ENCODE measurements around the gene USHBP1. TPM values are rescaled to one million over a fixed set of nuclear protein-coding genes. Genes with fewer than 3 reads are reported as not detected.

USHBP1 gene
- total RNA-seq, 1 experiment from 2014 or later = not detected

- intact Hi-C loops (cut with micrococcal nuclease; ENCODE audit: unreplicated experiment) (no loop called here), in situ Hi-C loops (cut with HindIII; ENCODE audit: low pct_unique_long_range_greater_than_20kb, low sequenced_read_pairs) (no loop called here)
- H3K4me1 ChIP-seq (ENCODE audit: control insufficient read depth, insufficient read depth, low read length) = peaks cover 31% of the 10 kb centered on the region
- no TSS peak for BruUV-seq (replicated peaks)
- POLR2A ChIA-PET = interaction anchor here (0.6 kb wide), 1 partner anchor 184 kb away, joined by 3 read pairs; no protein-coding TSS in a partner anchor
- TF ChIP-seq POLR2AphosphoS5 (IDR thresholded peaks at IDR 0.05; ENCODE audit: low read depth, low read length) (peak; percentile 53; the same call in 1 of the 2 replicates), TCF7L2 (IDR thresholded peaks at IDR 0.05; ENCODE audit: low read depth, low read length) (no peak)
- H3K9me3 ChIP-seq (ENCODE audit: control insufficient read depth, insufficient read depth, low read depth, low read length) = no peaks in the 10 kb centered on the region
- peak; percentile 68 for ATAC-seq
- peak overlapping the region; percentile 57 to 80 for H3K4me3 ChIP-seq (ENCODE audit: low read depth in 2 of 2, low read length in 2 of 2)
- peak overlapping the region; percentile 92 for H3K27ac ChIP-seq (ENCODE audit: low read length)
- DNase-seq (ENCODE audit: low read depth, low spot score) = no peak
- CTCF ChIA-PET = no interaction called here
- H3K36me3 ChIP-seq (ENCODE audit: control insufficient read depth, insufficient read depth, low read length) = peaks cover 7% of the 10 kb centered on the region
- no peaks in the 10 kb centered on the region for H3K27me3 ChIP-seq (ENCODE audit: control insufficient read depth, insufficient read depth, low read length)
These were observed 29.6 kb downstream of the USHBP1 start for GRCh38 chr19:17234911-17235299.

DNA sequence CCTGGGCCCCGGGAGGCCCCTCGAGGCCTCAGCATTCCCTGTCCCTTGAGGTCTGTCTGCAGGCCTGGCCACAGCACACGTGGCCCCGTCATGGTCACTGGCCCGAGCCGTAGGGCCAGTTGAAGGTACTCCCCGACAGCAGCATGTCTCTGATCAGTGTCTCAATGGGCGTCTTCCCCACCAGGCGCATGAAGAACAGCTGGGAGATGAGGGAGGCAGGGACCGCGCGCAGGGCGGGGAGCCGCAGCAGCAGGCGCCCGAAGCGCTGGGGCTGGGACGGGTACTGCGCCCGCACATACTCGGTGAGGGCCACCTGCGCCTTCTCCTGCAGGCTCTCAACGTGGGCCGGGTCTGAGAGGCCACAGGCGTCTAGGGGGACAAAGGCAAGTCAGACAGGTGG, 32.3 kb downstream of the USHBP1 start:
- POLR2A ChIA-PET = no interaction called here
- Histone ChIP-seq H3K36me3 (ENCODE audit: control insufficient read depth, insufficient read depth, low read length) (peaks cover 4% of the 10 kb centered on the region; the same call in 1 of the 2 replicates), H3K27ac (ENCODE audit: low read length) (no peak overlapping the region), H3K27me3 (ENCODE audit: control insufficient read depth, insufficient read depth, low read length) (no peaks in the 10 kb centered on the region), H3K4me3 (ENCODE audit: low read depth in 2 of 2, low read length in 2 of 2) (no peak overlapping the region), H3K9me3 (ENCODE audit: control insufficient read depth, insufficient read depth, low read depth, low read length) (no peaks in the 10 kb centered on the region), H3K4me1 (ENCODE audit: control insufficient read depth, insufficient read depth, low read length) (peaks cover 17% of the 10 kb centered on the region)
- DNase-seq (ENCODE audit: low read depth, low spot score) (no peak), ATAC-seq (no peak)
- TF ChIP-seq CTCF (IDR thresholded peaks at IDR 0.05) = no peak
- TF ChIP-seq SIN3A (IDR thresholded peaks at IDR 0.05; ENCODE audit: borderline replicate concordance, insufficient read depth, low read depth, low read length) = no peak
- TF ChIP-seq POLR2AphosphoS5 (IDR thresholded peaks at IDR 0.05; ENCODE audit: low read depth, low read length) = no peak
- no peak for TF ChIP-seq TCF7L2 (IDR thresholded peaks at IDR 0.05; ENCODE audit: low read depth, low read length)
- no peak for TF ChIP-seq REST (IDR thresholded peaks at IDR 0.05; ENCODE audit: insufficient read depth in 1 of 2, low read depth in 2 of 2, low read length in 1 of 2)
- in situ Hi-C loops (cut with HindIII; ENCODE audit: low pct_unique_long_range_greater_than_20kb, low sequenced_read_pairs) = no loop called here
- no TSS peak for BruUV-seq (replicated peaks)
- intact Hi-C loops (cut with micrococcal nuclease; ENCODE audit: unreplicated experiment) = no loop called here
- CTCF ChIA-PET = no interaction called here

GRCh38 chr19:17229890-17230289, 34.7 kb downstream of the USHBP1 start:
- Histone ChIP-seq H3K27me3 (ENCODE audit: control insufficient read depth, insufficient read depth, low read length) (no peaks in the 10 kb centered on the region), H3K9me3 (ENCODE audit: control insufficient read depth, insufficient read depth, low read depth, low read length) (no peaks in the 10 kb centered on the region), H3K36me3 (ENCODE audit: control insufficient read depth, insufficient read depth, low read length) (peaks cover under 1% of the 10 kb centered on the region; the same call in 1 of the 2 replicates), H3K27ac (ENCODE audit: low read length) (peak overlapping the region; percentile 54), H3K4me1 (ENCODE audit: control insufficient read depth, insufficient read depth, low read length) (peaks cover 8% of the 10 kb centered on the region), H3K4me3 (ENCODE audit: low read depth in 2 of 2, low read length in 2 of 2) (no peak overlapping the region)
- TF ChIP-seq TCF7L2 (IDR thresholded peaks at IDR 0.05; ENCODE audit: low read depth, low read length) (no peak), POLR2AphosphoS5 (IDR thresholded peaks at IDR 0.05; ENCODE audit: low read depth, low read length) (peak; percentile 61; the same call in 1 of the 2 replicates)
- no TSS peak for BruUV-seq (replicated peaks)
- ATAC-seq (no peak), DNase-seq (ENCODE audit: low read depth, low spot score) (no peak)
- in situ Hi-C loops (cut with HindIII; ENCODE audit: low pct_unique_long_range_greater_than_20kb, low sequenced_read_pairs) = no loop called here
- intact Hi-C loops (cut with micrococcal nuclease; ENCODE audit: unreplicated experiment) = loop anchor here (10.0 kb wide), 1 partner anchor 55 kb away; the partner anchor contains the start of gene ANKLE1
- ChIA-PET CTCF (no interaction called here), POLR2A (no interaction called here)
